Transverse colon (tissue), 4 donors: Measurements from ENCODE around the gene SMAD6. TPM values are rescaled to one million over a fixed set of nuclear protein-coding genes. Genes with fewer than 3 reads are reported as not detected.

Source experiments
- DNase-seq: peaks from one replicate; pipeline ENCODE4 v3.0.0-alpha.2; 2019
- H3K27ac ChIP-seq, 4 donors: fragments of 200-600 bp; sonication (generic); 2 replicates each; pipeline ENCODE4 v1.5.1; 2016 to 2018; ENCODE audit warnings: inconsistent platforms in 4 of 4
- H3K27me3 ChIP-seq: fragments of 200-600 bp; sonication (generic); 2 replicates; pipeline ENCODE4 v1.5.1; 2017; ENCODE audit warnings: inconsistent platforms
- H3K36me3 ChIP-seq, 4 donors: fragments of 200-600 bp; sonication (generic); 2 replicates each; pipeline ENCODE4 v1.5.1; 2017 to 2019; ENCODE audit warnings: inconsistent platforms in 4 of 4
- H3K4me1 ChIP-seq, 4 donors: fragments of 200-600 bp; sonication (generic); 2 replicates each; pipeline ENCODE4 v1.5.1; 2017 to 2020; ENCODE audit warnings: inconsistent platforms in 4 of 4
- H3K4me3 ChIP-seq, 4 donors: fragments of 200-600 bp; sonication (generic); 1 replicate in 1 of 4; 2 replicates in 3 of 4; pipeline versions ENCODE4 v1.5.1 to v1.6.1; 2017 to 2019; ENCODE audit warnings: inconsistent platforms in 4 of 4
- H3K9me3 ChIP-seq, 2 donors: fragments of 200-600 bp; sonication (generic); 2 replicates each; pipeline ENCODE4 v1.5.1; 2017 to 2019; ENCODE audit warnings: inconsistent platforms in 2 of 2
- EP300 ChIP-seq: sonication (generic); formaldehyde crosslinking; IDR thresholded peaks from one replicate; pipeline ENCODE4 v1.6.1; 2017; ENCODE audit warnings: antibody characterized with exemption, low read depth
- POLR2A ChIP-seq: fragments of 450-650 bp; IDR thresholded peaks from one replicate; pipeline ENCODE4 v1.6.1; 2016; ENCODE audit warnings: antibody characterized with exemption, mild to moderate bottlenecking, moderate library complexity
- POLR2AphosphoS5 ChIP-seq, 3 donors: sonication (generic); formaldehyde crosslinking; IDR thresholded peaks; one replicate each; pipeline ENCODE4 v1.6.1; 2016; ENCODE audit warnings: antibody characterized with exemption in 3 of 3
- WGBS, 2 donors: methylation state at CpG; one replicate each; pipeline ENCODE4 v1.1.5; 2018; ENCODE audit warnings: low coverage in 1 of 2; 5-methylcytosine and 5-hydroxymethylcytosine counted together
- in situ Hi-C, 4 donors: fragments of 200-750 bp; cut with MboI; loops; one replicate each; pipeline versions ENCODE4 v1.15.0 to v1.15.1; 2017; ENCODE audit warnings: low sequenced_read_pairs in 3 of 4, low pct_ligation_motif_present in 1 of 4, low pct_unique_long_range_greater_than_20kb in 1 of 4
- intact Hi-C: fragments of 100-400 bp; cut with DNase I; formaldehyde crosslinking; loops from one replicate; pipeline ENCODE4 v1.15.1; 2023; ENCODE audit warnings: low total_unique reads
- total RNA-seq, 4 donors: library from RNA; depleted of rRNA; stranded (reverse); fragments of >200 nt; gene quantifications; one replicate each; pipeline ENCODE4 v1.1.0, GENCODE V29; 2016
- TF ChIP-seq, protein P1 (sequence below), 5 experiments: fragments of 200-600 bp in 3 of 5; fragments of 450-650 bp in 2 of 5; sonication (generic) in 3 of 5; IDR thresholded peaks; 1 replicate in 2 of 5; 2 replicates in 3 of 5; pipeline ENCODE4 v1.5.1; 2016 to 2017; ENCODE audit warnings: antibody characterized with exemption in 5 of 5, inconsistent platforms in 3 of 5, mild to moderate bottlenecking in 2 of 5, moderate library complexity in 1 of 5

SMAD6 gene
- total RNA-seq, 4 donors from 2014 or later = 6.7 to 214 (median 9.3) TPM

- Histone ChIP-seq H3K27ac (peak overlapping the region; percentile 77 to 82 (median 78)), H3K4me1 (peaks cover 33 to 60% (median 48%) of the 10 kb centered on the region in 4 donors), H3K36me3 (no peaks in the 10 kb centered on the region), H3K9me3 (no peaks in the 10 kb centered on the region), H3K4me3 (no peak overlapping the region), H3K27me3 (no peaks in the 10 kb centered on the region)
- 26 to 29% methylated on average over 5 to 12 of the region's 12 CpGs for WGBS, 2 donors
- peak; percentile 51 for DNase-seq
- in situ Hi-C loops = loop anchor here in 2 of 4 donors (10.0 to 25.0 kb wide), 2 partner anchors 158 to 161 kb away; no protein-coding TSS in a partner anchor
- intact Hi-C loops = loop anchor here (5.0 to 10.0 kb wide), 3 partner anchors 56 to 158 kb away; partner anchors contain the start of gene SMAD6
- TF ChIP-seq POLR2AphosphoS5 (IDR thresholded peaks at IDR 0.05) = no peak
- TF ChIP-seq, protein P1, sequence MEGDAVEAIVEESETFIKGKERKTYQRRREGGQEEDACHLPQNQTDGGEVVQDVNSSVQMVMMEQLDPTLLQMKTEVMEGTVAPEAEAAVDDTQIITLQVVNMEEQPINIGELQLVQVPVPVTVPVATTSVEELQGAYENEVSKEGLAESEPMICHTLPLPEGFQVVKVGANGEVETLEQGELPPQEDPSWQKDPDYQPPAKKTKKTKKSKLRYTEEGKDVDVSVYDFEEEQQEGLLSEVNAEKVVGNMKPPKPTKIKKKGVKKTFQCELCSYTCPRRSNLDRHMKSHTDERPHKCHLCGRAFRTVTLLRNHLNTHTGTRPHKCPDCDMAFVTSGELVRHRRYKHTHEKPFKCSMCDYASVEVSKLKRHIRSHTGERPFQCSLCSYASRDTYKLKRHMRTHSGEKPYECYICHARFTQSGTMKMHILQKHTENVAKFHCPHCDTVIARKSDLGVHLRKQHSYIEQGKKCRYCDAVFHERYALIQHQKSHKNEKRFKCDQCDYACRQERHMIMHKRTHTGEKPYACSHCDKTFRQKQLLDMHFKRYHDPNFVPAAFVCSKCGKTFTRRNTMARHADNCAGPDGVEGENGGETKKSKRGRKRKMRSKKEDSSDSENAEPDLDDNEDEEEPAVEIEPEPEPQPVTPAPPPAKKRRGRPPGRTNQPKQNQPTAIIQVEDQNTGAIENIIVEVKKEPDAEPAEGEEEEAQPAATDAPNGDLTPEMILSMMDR (IDR thresholded peaks at IDR 0.05) = no peak
Measured at GRCh38 chr15:66773129-66773873, 71.3 kb downstream of the SMAD6 start.

DNA sequence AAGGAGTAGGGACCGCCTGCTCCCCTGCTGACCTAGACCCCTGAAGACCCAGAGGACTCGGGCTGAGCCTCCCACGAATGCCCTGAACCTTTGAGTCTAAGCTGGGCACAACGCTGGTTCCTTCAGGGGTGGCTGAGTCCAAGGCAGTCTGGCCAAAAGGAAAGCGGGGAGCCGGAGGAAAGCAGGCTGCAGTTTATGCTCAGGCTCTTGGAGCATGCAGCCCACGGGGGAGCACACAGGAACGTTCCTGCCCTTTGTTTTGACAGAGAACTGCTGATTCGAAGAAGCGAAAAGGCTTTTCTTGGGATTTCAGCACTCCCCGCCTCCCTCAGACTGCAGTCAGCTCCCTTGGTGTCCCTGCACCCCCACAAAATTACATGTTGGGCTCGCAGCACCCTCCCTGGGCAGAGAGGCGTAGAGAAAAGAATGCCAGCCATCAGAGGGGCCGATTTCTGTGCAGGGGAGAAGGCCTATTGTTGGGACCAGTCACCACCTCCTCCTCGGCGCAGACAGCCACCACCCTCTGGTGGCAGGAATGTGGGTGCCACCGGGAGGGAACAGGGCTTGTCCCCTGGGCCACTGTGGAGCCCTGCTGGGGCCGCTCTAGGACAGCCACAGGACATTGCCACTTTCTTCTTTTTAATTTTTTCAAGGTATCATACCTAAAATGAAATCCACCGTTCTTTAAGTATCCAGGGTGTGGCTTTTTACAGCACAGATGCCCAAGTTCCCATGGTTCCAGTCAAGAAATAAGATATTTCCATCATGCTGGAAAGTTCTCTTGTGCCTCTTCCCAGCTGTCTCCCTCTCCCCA is 72.2 kb downstream of the SMAD6 start:
- 37% methylated on average over 19 of the region's 19 CpGs; no CpG with 5 or more reads in 1 of the 2 donors for WGBS, 2 donors
- peak; percentile 91 for DNase-seq
- Histone ChIP-seq H3K9me3 (no peaks in the 10 kb centered on the region), H3K4me3 (no peak overlapping the region), H3K27me3 (no peaks in the 10 kb centered on the region), H3K4me1 (peaks cover 34 to 69% (median 56%) of the 10 kb centered on the region in 4 donors), H3K27ac (peak overlapping the region; percentile 77 to 82 (median 78)), H3K36me3 (no peaks in the 10 kb centered on the region)
- intact Hi-C loops = loop anchor here (5.0 to 10.0 kb wide), 3 partner anchors 57 to 159 kb away; partner anchors contain the start of gene SMAD6
- in situ Hi-C loops = loop anchor here in 2 of 4 donors (10.0 to 25.0 kb wide), 2 partner anchors 159 to 162 kb away; no protein-coding TSS in a partner anchor
- TF ChIP-seq POLR2A (no peak), POLR2AphosphoS5 (IDR thresholded peaks at IDR 0.05) (peak in 1 of 3 donors; percentile 39)
- TF ChIP-seq, protein P1 (IDR thresholded peaks at IDR 0.05) = peak; percentile 95 to 99 (median 97)

DNA sequence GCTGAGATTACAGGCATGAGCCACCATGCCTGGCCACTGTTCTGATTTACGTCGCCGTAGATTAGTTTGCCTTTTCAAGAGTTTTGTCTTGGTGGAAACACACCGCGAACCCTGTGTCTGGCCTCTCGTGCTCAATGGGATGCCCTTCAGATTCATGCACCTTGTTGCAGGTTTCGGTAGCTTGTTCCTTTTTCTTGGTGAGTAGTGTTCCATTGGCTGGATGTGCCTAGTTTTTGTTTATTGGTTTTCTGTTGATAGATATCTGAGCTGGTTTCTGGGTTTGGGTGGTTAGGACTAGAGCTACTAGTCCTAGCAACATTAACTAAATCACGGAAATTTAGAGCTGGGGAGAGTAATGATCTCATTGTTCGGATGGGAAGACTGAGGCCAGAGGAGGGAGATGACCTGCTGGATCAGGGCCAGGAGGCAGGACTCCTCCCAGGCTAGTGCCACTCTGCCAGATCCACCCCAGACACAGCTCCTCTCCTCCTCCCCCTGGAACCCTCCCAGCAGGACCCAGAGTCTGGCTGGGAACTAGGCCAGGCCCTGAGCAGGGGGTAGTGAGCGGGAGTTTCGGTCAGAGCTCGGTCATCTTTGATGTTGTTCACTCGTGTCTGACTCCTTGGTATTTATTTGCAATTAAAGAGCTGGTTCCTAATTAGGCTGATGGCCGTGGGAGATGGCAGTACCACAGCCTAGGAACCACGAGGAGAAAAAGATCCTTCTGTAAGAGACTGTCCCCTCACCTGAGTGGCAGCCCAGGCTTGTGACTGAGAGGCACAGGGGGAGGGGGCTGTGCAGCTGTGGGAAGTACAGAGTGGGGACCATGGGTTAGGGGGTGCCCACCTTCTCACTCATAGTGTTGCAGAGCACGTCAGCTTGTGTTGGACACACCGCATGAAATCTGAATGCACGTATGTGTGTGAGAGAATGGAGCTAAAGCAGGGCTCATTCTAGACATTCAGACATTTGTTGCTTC is 73.4 kb downstream of the SMAD6 start:
- intact Hi-C loops (loop anchor here (5.0 to 10.0 kb wide), 2 partner anchors 77 to 161 kb away; no protein-coding TSS in a partner anchor), in situ Hi-C loops (loop anchor here in 1 of 4 donors (10.0 kb wide), 1 partner anchor 161 kb away; no protein-coding TSS in a partner anchor)
- Histone ChIP-seq H3K9me3 (no peaks in the 10 kb centered on the region), H3K27ac (peak overlapping the region in 3 of 4 donors; percentile 77 to 79 (median 78)), H3K36me3 (no peaks in the 10 kb centered on the region), H3K4me3 (no peak overlapping the region), H3K27me3 (no peaks in the 10 kb centered on the region), H3K4me1 (peaks cover 43 to 73% (median 65%) of the 10 kb centered on the region in 4 donors)
- TF ChIP-seq EP300 = no peak
- TF ChIP-seq POLR2A = no peak
- TF ChIP-seq POLR2AphosphoS5 (IDR thresholded peaks at IDR 0.05) = no peak
- TF ChIP-seq, protein P1 (IDR thresholded peaks at IDR 0.05) = no peak
- WGBS, 2 donors = 76 to 94% methylated on average over 7 to 18 of the region's 18 CpGs
- DNase-seq = no peak
